SU-DHL-6 (cell line): Measurements from ENCODE around the gene CLEC11A.

Source experiments
- CTCF ChIP-seq: fragments of 200-600 bp; sonication (generic); IDR thresholded peaks from one replicate; pipeline ENCODE4 v1.5.1; 2017; ENCODE audit warnings: antibody characterized with exemption, mild to moderate bottlenecking, low read length, moderate library complexity; ENCODE audit not compliant: insufficient read depth, poor library complexity, severe bottlenecking
- EZH2phosphoT487 ChIP-seq: fragments of 200-600 bp; sonication (generic), shearing (Covaris generic); conservative IDR thresholded peaks from 2 replicates; pipeline ENCODE4 v1.6.1; 2018; ENCODE audit warnings: mild to moderate bottlenecking, antibody characterized with exemption, low read length, moderate library complexity, mixed read lengths

GRCh38 chr19:50703915-50704796, 19.0 kb upstream of the CLEC11A start:
- TF ChIP-seq CTCF = no peak
- no peak for TF ChIP-seq EZH2phosphoT487
